GM12875 (cell line): Measurements from ENCODE around the gene NWD2.
A peak's percentile ranks its signal among the peaks of the same experiment; 100 is the strongest.

Source experiments
- H3K4me3 ChIP-seq: one replicate; pipeline ENCODE4 v1.5.1; 2011; ENCODE audit warnings: low read depth, low read length, control low read depth
- TF ChIP-seq, protein P1 (sequence below): IDR thresholded peaks from 2 replicates; pipeline ENCODE4 v1.5.1; 2011; ENCODE audit warnings: low read depth, mild to moderate bottlenecking, control low read depth, inconsistent platforms, low read length, moderate library complexity, borderline replicate concordance; ENCODE audit not compliant: insufficient read depth

Gene NWD2

GRCh38 chr4:37243051-37243450, 1.5 kb upstream of the NWD2 start:
- TF ChIP-seq, protein P1, sequence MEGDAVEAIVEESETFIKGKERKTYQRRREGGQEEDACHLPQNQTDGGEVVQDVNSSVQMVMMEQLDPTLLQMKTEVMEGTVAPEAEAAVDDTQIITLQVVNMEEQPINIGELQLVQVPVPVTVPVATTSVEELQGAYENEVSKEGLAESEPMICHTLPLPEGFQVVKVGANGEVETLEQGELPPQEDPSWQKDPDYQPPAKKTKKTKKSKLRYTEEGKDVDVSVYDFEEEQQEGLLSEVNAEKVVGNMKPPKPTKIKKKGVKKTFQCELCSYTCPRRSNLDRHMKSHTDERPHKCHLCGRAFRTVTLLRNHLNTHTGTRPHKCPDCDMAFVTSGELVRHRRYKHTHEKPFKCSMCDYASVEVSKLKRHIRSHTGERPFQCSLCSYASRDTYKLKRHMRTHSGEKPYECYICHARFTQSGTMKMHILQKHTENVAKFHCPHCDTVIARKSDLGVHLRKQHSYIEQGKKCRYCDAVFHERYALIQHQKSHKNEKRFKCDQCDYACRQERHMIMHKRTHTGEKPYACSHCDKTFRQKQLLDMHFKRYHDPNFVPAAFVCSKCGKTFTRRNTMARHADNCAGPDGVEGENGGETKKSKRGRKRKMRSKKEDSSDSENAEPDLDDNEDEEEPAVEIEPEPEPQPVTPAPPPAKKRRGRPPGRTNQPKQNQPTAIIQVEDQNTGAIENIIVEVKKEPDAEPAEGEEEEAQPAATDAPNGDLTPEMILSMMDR: peak; percentile 9; the same call in 1 of the 2 replicates
- no peak overlapping the region for H3K4me3 ChIP-seq

- TF ChIP-seq, protein P1: no peak
- H3K4me3 ChIP-seq: no peak overlapping the region
Measured at GRCh38 chr4:37243722-37244582, 591 bp upstream of the NWD2 start.

DNA sequence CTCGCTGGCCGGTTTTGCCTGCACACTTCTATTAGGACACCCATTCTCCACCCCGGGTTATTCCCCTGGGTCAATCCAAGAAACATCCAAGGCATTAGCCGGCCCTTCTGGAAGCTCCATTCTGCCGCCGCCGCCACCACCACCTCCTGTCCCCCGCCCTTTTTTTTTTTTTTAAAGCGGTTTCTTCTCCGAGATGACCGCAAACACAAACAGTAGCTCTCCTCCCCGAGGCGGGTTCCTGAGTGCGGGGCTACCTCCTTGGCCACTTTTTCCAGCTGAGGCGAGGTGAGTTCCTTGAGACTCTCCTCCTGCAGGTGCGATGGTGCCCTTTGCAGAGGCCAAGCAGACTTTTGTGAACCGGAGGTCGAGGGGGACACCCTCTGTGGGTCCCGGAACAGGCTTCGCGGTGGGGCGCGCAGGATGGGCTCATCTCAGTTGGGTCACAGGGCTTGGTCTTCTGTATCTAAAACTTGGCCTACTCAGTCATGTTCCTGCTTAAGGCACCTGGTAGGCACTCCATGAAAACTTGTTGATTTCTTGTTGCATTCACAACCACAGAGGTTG, 930 bp downstream of the NWD2 start:
- H3K4me3 ChIP-seq: no peak overlapping the region
- TF ChIP-seq, protein P1: no peak

GRCh38 chr4:37246891-37247290, 2.3 kb downstream of the NWD2 start:
- TF ChIP-seq, protein P1: no peak
- H3K4me3 ChIP-seq: no peak overlapping the region

GRCh38 chr4:37258221-37258620, 13.7 kb downstream of the NWD2 start:
- H3K4me3 ChIP-seq: no peak overlapping the region
- TF ChIP-seq, protein P1: no peak

DNA sequence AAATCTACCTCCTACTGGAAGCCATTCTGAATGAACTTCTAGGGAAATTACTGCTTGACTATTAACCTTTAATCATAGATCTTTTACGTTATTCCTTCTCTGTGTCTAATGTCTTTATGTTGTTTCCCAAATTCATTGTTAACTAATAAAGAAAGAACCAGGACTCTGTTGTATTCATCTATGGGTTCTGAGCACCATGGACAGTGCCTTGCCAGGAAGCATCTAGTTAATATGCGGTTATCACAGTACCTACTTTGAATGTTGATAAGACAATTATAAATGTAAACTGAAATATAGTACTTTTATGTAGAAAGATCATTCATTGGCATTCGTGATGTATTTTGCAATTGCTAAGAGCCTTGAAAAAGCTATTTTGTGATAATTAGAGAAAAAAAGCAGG, 23.8 kb downstream of the NWD2 start:
- TF ChIP-seq, protein P1: no peak
- no peak overlapping the region for H3K4me3 ChIP-seq

- no peak overlapping the region for H3K4me3 ChIP-seq
- TF ChIP-seq, protein P1: no peak
Measured at GRCh38 chr4:37279121-37279520, 34.6 kb downstream of the NWD2 start.
